ENCODE data around the gene TPRG1L.

TPRG1L gene

GRCh38 chr1:3594706-3595377, 30.0 kb upstream of the TPRG1L start:
- DNase-seq = no peak

GRCh38 chr1:3595949-3596348, 28.9 kb upstream of the TPRG1L start:
- DNase-seq = no peak

DNA sequence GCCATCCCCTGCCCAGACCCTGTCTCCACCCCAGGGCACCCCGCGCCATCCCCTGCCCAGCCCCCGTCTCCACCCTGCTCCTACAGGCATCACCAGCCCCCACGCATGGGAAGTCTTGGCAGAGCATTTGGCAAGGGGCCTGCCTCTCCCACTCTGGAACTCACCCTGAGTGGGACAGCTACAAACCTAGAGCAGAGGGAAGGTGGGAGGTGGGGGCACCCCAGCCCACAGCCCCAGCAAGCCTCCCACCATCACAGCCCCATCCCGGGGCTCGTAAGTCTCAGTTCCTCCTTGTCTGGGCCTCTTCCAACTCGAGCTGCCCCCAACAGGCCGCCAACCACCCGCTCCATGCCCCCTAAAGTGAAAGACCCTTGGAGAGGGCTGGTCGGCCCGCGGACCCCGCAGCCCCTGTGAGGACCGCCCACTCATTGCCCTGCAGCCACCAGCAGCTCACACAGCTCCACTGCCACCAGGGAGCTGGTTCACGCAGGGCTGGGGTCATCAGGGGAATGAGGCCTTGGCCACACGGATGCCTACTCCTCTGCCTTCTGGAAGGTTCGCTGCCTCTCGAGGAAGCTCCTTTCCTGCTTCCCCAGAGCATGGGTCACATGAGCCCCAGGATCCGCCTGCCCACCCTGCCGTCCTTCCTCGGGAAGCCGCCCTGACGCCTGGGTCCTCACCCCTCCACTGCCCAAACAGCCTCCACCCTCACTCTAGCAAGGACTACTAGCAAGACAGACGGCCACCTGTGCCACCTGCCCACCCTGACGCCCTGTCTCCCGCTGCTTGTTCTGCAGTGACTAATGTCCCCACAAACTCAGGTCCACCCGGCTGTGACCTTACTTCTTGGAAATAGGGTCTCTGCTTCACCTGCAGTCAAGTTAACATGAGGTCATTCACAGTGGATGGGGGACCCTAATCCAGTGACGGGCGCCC, 27.9 kb upstream of the TPRG1L start:
- DNase-seq = no peak

DNA sequence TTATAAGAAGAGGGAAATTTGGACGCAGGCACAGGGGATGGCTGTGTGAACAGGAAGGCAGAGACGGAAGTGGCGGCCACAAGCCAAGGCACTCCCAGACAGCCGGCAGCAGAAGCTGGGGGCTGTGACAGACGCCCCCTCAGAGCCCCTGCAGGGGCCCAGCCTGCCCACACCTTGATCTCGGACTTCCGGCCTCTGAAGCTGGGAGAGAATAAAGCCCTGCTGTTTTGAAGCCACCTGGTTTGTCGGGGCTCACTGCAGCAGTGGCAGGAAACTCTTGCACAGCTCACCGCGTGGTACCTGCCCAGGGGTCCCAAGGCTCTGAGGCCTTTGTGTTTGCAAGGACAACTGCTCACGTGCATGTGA, 27.2 kb upstream of the TPRG1L start:
- no peak for DNase-seq

DNA sequence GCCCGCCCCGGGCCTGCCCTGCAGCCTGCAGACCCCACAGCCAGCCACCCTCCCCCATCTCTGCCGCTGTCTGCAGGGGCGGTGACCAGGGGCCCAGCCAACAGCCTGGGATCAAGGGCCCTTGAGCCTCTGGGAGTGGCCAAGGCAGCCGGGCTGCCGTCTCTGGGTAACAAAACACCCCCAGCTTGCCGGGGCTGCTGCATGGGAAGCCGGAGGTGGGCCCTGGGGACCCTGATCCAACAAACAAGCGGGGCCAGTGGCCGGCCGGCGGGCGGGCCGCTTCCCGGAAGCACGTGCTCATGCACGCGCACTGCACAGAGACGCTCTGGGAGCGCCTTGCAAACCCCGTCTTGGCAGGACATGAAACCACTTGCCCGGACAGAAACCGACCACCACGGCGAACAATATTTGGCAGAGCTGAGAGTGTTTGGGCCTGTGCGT, 26.7 kb upstream of the TPRG1L start:
- DNase-seq = peak; percentile 78

DNA sequence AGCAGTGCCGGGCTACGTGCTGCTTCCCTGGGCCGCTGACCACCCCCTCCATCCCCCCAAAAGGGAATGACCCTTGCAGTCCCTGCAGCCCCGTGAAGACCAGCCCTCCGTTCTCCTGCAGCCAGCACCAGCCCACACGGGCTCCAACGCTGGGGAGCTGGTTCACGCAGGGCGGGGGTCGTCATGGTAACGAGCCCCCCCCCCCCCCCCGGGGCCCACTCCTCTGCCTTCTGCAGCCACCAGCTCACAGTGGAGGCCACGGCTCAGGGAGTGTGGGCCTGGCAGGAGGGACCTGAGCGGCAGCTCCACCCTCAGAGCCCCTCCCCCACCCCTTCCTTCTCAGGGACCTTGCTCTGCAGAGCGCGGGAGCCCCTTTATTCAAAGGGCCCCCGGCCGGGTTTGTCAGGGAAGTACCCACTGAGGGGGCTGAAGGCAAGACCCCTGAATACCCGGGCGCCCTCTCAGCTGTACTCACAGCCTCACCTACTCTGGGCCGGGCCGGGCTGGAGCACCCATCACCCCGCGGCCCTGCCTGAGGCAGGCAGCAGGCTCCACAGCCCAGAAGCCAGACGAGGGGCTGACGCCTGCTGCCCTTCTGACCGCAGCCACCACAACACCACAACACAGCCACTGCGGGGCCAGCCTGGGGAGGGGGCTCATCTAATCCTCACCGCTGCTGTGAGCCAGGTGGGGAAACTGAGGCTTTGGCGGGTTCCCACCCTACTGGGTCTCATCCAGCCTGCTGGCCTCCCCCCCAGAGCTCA, 26.1 kb upstream of the TPRG1L start:
- DNase-seq = no peak

DNA sequence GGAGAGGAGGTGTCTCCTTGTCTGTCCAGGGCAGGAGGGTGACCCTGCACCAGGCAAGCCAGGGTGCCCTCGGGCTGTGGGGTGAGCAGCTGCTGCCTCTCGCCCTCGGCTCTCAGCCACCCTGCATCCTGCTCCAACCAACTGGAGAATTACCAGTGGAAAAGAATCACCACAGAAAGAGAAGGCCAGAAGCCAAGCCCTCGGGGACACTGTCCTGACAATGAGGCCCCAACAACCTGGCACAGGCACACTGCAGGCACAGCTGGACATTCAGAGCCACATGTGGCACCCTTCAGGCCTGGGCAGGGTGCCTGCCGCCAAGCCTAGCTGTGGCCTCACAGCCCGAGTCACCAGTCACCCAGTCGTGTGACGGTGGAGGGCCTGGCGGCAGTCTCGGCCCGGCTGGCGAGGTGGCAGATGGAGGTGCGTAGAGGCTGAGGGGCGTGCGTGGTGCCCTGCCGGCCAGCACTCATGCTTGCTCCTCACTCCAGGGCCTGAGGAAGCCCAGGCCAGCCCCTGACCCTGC, 25.5 kb upstream of the TPRG1L start:
- no peak for DNase-seq

GRCh38 chr1:3599816-3600215, 25.0 kb upstream of the TPRG1L start:
- no peak for DNase-seq

DNA sequence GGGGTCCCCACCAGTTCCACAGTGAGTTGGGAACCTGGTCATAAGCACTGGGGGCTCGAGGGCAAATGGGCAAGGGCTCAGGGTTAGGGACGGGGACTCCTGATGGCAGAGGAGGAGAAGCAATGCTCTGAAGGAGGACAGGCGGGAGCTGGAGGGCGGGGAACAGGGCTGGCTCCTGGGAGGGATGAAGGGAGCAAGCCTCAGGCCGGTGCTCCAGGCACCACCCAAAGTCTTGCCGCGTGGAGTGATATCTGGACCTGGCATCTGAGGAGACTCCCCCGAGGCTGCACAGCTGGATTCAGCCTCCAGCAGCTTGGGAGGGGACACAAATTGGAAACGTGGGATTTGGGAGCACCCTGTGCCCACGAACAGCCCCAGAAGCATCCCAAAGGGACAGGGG, 24.5 kb upstream of the TPRG1L start:
- DNase-seq = no peak

- no peak for DNase-seq
Observed at GRCh38 chr1:3601743-3602142, 23.1 kb upstream of the TPRG1L start.

DNA sequence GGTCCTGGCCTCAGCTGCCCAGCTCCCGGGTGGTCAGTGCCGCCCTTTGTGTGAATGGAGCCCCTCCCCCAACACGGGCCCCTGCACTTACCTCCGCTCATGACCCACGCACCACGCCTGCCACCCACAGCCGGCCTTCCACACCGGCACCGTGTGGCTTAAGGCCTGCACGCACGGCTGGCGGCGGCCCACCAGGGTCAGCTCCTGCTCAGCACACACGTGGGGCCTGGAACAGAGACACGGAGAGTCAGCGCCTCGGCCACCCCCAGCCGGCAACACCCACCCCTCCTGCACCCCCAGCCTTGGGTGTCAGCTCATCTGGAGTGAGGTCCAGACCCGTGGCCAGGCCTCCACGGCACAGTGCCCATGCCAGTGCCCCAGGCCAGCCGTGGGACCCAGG, 22.4 kb upstream of the TPRG1L start:
- DNase-seq = no peak

DNA sequence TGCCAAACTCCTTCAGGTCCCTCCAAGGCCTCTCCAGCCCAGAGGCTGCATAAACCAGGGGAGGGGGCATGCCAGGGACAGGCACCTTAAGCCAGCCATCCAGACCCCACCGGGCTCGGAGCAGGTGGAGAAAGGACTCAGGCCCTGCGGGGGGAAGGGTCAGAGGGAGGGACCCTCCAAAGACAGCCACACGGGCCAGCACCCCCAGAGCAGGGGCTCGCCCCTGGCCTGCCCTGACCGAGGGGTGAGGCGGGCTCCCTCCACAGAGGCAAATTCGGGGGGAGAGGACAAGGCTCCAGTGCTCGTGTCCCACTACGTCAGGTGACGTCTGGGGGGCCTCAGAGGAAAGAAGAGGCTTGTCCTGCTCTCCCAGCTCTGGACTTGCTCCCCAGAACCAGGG, 21.7 kb upstream of the TPRG1L start:
- no peak for DNase-seq

DNA sequence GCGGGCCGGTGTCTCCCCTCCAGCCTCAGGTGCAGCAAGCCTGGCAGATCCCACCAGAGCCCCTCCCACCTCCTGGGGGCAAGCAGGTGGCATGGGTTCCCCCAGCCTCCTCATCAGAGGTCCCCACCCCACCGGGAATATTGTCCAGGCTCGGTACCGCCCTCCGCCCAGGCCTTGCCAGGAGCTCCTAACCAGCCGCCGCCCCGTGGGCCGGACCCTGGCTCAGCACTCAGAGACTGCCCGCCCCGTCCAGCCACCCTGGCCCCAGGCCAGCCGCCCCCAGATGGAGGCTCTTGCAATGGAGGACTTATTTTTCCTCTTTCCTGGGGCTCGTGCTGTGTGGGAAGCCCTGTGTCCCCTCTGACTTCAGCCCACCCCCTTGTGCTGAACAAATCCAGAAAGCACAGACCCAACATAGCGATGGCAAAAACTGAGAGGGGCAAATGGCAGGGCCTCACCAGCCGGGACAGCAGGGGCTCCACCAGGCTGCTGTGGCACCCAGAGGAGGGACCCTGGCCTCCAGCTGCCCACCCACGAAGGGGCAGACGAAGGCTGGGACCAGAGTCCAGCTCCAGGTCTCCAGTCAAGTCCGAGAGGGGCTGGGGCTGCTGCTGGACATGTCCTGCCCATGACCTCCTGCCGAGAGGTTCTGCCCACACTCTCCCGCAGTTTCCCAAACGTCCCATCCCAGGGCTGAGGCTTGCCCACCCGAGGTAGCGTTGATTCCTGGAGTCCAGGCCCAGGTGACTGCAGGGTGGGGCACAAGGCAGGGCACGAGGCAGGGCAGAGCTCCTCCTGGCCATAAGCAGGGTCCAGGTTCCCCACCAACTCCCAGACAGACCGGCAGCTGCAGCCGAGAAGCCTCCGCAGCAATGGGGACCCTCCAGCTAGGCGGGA, 21.0 kb upstream of the TPRG1L start:
- DNase-seq = no peak

DNA sequence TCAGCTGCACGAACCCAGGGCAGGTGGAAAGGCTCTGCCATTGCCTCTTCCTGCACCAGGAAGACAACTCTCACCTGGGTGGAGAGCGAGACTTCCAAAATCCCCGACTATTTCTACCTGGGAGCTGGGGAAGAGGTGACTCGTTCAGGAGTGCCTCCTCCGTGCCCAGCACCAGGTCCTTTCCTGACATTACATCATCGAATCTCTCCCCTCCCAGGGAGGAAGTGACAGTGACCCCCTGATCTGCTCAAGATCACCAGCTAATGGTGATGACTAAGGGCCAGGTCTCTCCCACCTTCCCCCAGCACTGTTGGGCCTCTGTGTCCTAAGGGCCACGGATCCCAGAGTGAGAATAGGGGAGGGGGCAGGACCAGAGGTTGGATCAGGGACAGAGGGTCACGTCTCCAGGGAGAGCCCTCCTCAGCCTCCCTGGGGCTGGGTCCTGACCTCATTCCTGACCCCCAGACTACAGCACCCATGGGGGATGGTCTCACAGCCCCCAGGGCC, 20.3 kb upstream of the TPRG1L start:
- no peak for DNase-seq

DNA sequence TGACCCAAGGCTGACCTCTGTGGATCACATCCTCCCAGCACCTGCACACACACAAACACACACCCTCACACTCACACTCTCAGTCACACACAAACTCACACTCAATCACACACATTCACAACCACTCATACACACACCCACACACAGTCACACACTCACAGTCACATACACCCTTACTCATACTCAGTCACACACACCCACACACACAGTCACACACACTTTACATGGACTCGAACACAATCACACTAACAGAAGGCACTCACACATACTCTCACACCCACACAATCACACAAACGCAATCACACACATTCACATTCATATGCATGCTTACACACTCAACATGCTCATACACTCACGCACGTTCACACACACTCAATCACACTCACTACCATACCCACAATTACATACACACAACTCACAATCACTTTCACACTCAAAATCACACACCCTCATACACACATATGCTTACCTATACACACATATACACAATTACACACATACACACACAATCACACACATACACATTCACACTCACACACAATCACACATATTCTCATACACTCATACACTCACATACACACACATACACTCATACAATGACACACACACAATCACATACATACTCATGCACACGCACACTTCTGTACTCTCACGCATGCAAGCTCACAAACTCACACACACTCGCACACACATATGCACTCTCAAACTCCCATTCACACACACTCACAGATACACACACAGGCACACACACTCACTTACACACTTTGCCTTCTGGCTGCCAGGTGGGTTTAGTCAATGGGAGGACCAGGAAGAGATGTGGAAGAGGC, 19.6 kb upstream of the TPRG1L start:
- DNase-seq = no peak

GRCh38 chr1:3606779-3607702, 17.8 kb upstream of the TPRG1L start:
- DNase-seq = no peak

DNA sequence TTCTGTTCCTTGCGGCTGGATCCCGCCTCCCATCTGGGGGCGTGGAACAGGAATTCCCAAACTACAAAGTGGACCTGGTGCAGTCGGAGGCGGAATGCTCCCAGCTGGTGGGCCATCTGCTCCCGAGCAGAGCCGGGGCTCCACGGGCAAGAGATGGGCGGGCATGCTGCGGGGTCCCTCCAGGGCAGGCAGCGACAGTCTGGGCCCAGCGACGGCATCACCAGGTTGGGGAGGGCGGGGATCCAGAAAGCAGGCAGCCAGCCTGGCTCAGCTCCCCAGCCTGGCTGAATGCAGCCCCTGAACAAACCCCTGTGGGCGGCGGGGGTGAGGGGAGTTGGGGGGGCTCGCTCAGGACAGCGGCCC, 17.1 kb upstream of the TPRG1L start:
- DNase-seq = no peak

- DNase-seq = no peak
Observed at GRCh38 chr1:3608154-3608553, 16.7 kb upstream of the TPRG1L start.

DNA sequence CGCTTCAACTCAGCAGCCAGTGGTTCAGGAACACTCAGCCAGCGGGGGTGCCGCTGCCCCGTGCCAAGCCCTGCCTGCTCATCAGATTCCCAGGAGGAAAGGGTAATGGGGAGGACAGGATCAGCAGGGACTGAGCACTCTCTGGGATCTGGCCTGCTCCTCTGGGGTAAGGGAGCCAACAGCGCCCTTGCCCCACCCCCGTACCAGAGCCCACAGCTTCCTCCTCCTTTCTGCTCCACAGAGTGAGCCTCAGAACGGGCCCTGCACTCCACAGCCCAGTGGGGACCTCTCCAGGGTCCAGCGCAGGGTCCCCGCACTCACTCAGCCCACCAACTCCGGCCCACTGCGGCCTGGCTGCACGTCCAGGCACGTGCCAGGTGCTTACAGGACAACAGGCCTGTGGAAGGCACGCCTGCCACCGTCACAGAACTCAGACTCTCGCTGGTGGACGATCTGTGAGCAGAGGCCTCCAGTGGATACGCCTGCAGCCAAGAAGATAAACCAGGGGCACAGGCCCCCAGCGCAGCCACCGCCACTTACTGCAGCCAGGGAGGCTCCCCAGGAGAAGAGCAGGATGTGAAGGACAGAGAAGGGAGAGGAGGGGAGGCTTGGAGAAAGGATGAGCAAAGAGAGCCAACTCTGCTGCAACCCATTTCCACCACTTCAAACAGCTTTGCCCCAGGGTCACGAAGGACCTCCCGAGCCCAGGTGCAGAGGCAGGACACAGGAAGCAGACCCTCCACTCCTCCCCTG, 15.6 kb upstream of the TPRG1L start:
- no peak for DNase-seq

All from right forelimb (tissue), 1 donor.